DMS 273 (cell line): ENCODE results near the gene NBEA.
"Not testable (repeated sequence)": the region's sequence is repeated elsewhere in the genome, so short reads cannot be mapped to it uniquely, and the experiment has no call there.

Source experiments
- DNase-seq: peaks from one replicate; lab custom pipeline; 2025; ENCODE audit not compliant: unreplicated experiment; lab: John Stamatoyannopoulos, UW

Gene NBEA

GRCh38 chr13:35365883-35366282 is 423.8 kb downstream of the NBEA start:
- no peak for DNase-seq

- DNase-seq = no peak
These were observed 425.5 kb downstream of the NBEA start for GRCh38 chr13:35367586-35367985.

- DNase-seq = no peak
These were observed 436.9 kb downstream of the NBEA start for GRCh38 chr13:35378939-35379338.

- no peak for DNase-seq
These were observed 437.6 kb downstream of the NBEA start for GRCh38 chr13:35379663-35380062.

- no peak for DNase-seq
These were observed 445.7 kb downstream of the NBEA start for GRCh38 chr13:35387682-35388250.

- no peak for DNase-seq
These were observed 446.6 kb downstream of the NBEA start for GRCh38 chr13:35388441-35389355.

GRCh38 chr13:35389535-35389934 is 447.5 kb downstream of the NBEA start:
- DNase-seq = no peak

- DNase-seq = no peak
These were observed 450.7 kb downstream of the NBEA start for GRCh38 chr13:35392768-35393167.

GRCh38 chr13:35393886-35394285 is 451.8 kb downstream of the NBEA start:
- DNase-seq = no peak

- DNase-seq = not testable (repeated sequence)
These were observed 466.2 kb downstream of the NBEA start for GRCh38 chr13:35408285-35408684.

GRCh38 chr13:35411059-35411744 is 469.1 kb downstream of the NBEA start:
- no peak for DNase-seq

GRCh38 chr13:35448465-35448864 is 506.4 kb downstream of the NBEA start:
- peak; percentile 1 for DNase-seq

GRCh38 chr13:35449821-35450220 is 507.8 kb downstream of the NBEA start:
- DNase-seq = no peak

- no peak for DNase-seq
These were observed 513.0 kb downstream of the NBEA start for GRCh38 chr13:35455022-35455421.

- DNase-seq = no peak
These were observed 515.2 kb downstream of the NBEA start for GRCh38 chr13:35457258-35457657.

GRCh38 chr13:35460061-35460460 is 518.0 kb downstream of the NBEA start:
- no peak for DNase-seq

GRCh38 chr13:35465371-35465770 is 523.3 kb downstream of the NBEA start:
- no peak for DNase-seq

GRCh38 chr13:35468195-35468594 is 526.1 kb downstream of the NBEA start:
- no peak for DNase-seq

GRCh38 chr13:35469806-35470525 is 527.9 kb downstream of the NBEA start:
- no peak for DNase-seq

- no peak for DNase-seq
These were observed 528.9 kb downstream of the NBEA start for GRCh38 chr13:35470671-35471661.
